OCI-LY1 (cell line): Measurements from ENCODE around the gene HCFC1.

Source experiments
- H2AFZ ChIP-seq: fragments of 200-600 bp; sonication (generic), shearing (Covaris generic); 2 replicates; pipeline ENCODE4 v1.6.0; 2014; ENCODE audit warnings: antibody characterized with exemption, mild to moderate bottlenecking, low read length
- H3F3A ChIP-seq: fragments of 200-600 bp; sonication (generic), shearing (Covaris generic); 2 replicates; pipeline ENCODE4 v1.6.0; 2014; ENCODE audit warnings: mild to moderate bottlenecking, antibody characterized with exemption, low read length, moderate library complexity; ENCODE audit not compliant: insufficient read depth
- H3K27ac ChIP-seq: fragments of 200-600 bp; sonication (generic); 2 replicates; pipeline ENCODE4 v1.5.1; 2014; ENCODE audit warnings: low read length, mixed run types, mild to moderate bottlenecking, low read depth; ENCODE audit not compliant: poor library complexity, severe bottlenecking
- H3K27me3 ChIP-seq: fragments of 200-600 bp; sonication (generic); 2 replicates; pipeline ENCODE4 v1.6.0; 2014; ENCODE audit warnings: antibody characterized with exemption, mild to moderate bottlenecking, low read length, moderate library complexity; ENCODE audit not compliant: insufficient read depth
- H3K36me3 ChIP-seq: fragments of 200-600 bp; sonication (generic); 2 replicates; pipeline ENCODE4 v1.6.1; 2014; ENCODE audit warnings: mild to moderate bottlenecking, antibody characterized with exemption, low read length, moderate library complexity, mixed read lengths; ENCODE audit not compliant: insufficient read depth
- H3K4me1 ChIP-seq: fragments of 200-600 bp; sonication (generic); 2 replicates; pipeline ENCODE4 v1.5.1; 2014; ENCODE audit warnings: mild to moderate bottlenecking, low read length, moderate library complexity; ENCODE audit not compliant: insufficient read depth, severe bottlenecking
- H3K4me2 ChIP-seq: fragments of 200-600 bp; sonication (generic), shearing (Covaris generic); 2 replicates; pipeline ENCODE4 v1.6.1; 2014; ENCODE audit warnings: low read length
- H3K4me3 ChIP-seq: fragments of 200-600 bp; sonication (generic); 2 replicates; pipeline ENCODE4 v1.5.1; 2014; ENCODE audit warnings: low read length, low read depth, mild to moderate bottlenecking, mixed read lengths; ENCODE audit not compliant: poor library complexity, severe bottlenecking
- H3K79me2 ChIP-seq: fragments of 200-600 bp; shearing (Covaris generic); 2 replicates; pipeline ENCODE4 v1.6.1; 2016; ENCODE audit warnings: mixed run types, low read length, mixed read lengths; ENCODE audit not compliant: insufficient read depth
- H3K9ac ChIP-seq: fragments of 200-600 bp; sonication (generic), shearing (Covaris generic); 2 replicates; pipeline ENCODE4 v1.6.1; 2014; ENCODE audit warnings: mild to moderate bottlenecking, low read length, mixed read lengths
- H3K9me2 ChIP-seq: fragments of 200-600 bp; sonication (generic), shearing (Covaris generic); 2 replicates; pipeline ENCODE4 v1.6.1; 2014; ENCODE audit warnings: low read depth, mild to moderate bottlenecking, low read length, mixed read lengths
- H3K9me3 ChIP-seq: fragments of 200-600 bp; shearing (Covaris generic); 2 replicates; pipeline ENCODE4 v1.6.1; 2014; ENCODE audit warnings: low read length, mixed read lengths
- H4K20me1 ChIP-seq: fragments of 200-600 bp; sonication (generic), shearing (Covaris generic); 2 replicates; pipeline ENCODE4 v1.6.0; 2016; ENCODE audit warnings: mild to moderate bottlenecking, low read length; ENCODE audit not compliant: insufficient read depth
- CTCF ChIP-seq: fragments of 200-600 bp; sonication (generic), shearing (Covaris generic); IDR thresholded peaks from 2 replicates; pipeline ENCODE4 v1.5.1; 2017; ENCODE audit warnings: mild to moderate bottlenecking, antibody characterized with exemption, low read length, moderate library complexity, mixed read lengths
- EZH2 ChIP-seq: fragments of 200-600 bp; sonication (generic), shearing (Covaris generic); IDR thresholded peaks from 2 replicates; pipeline ENCODE4 v1.8.0; 2017; ENCODE audit warnings: borderline replicate concordance, mixed run types, mild to moderate bottlenecking, antibody characterized with exemption, low read length, moderate library complexity, mixed read lengths

HCFC1 gene

GRCh38 chrX:153925739-153926551 is 45.7 kb downstream of the HCFC1 start, which contains the start of gene ARHGAP4:
Gene ARHGAP4, minus strand, starts transcription at chrX:153926264. Its CDS starts 62 bp downstream, at chrX:153926202.
- no peaks in the 10 kb centered on the region for H3K79me2 ChIP-seq
- H3K9me2 ChIP-seq = no peaks in the 10 kb centered on the region
- no peaks in the 10 kb centered on the region for H3K9me3 ChIP-seq
- peak within 1 kb of the TSS; percentile 97 for H3K9ac ChIP-seq
- TF ChIP-seq CTCF = no peak
- no peak for TF ChIP-seq EZH2
- no peaks in the 10 kb centered on the region for H3K27me3 ChIP-seq
- H3K36me3 ChIP-seq = peaks cover 23% of the 10 kb centered on the region; the same call in 1 of the 2 replicates
- peak within 1 kb of the TSS; percentile 95 for H3K4me3 ChIP-seq
- H3K4me2 ChIP-seq = peak within 1 kb of the TSS; percentile 95
- no peaks in the 10 kb centered on the region for H4K20me1 ChIP-seq
- no peaks in the 10 kb centered on the region for H3F3A ChIP-seq
- peaks cover 59% of the 10 kb centered on the region for H3K4me1 ChIP-seq
- peak within 1 kb of the TSS; percentile 100 for H3K27ac ChIP-seq
- no peak within 1 kb of the TSS for H2AFZ ChIP-seq

- peak overlapping the region; percentile 95 for H3K4me2 ChIP-seq
- no peaks in the 10 kb centered on the region for H3K79me2 ChIP-seq
- H3K36me3 ChIP-seq = peaks cover 24% of the 10 kb centered on the region; the same call in 1 of the 2 replicates
- H3K9ac ChIP-seq = peak overlapping the region; percentile 97
- peak overlapping the region; percentile 95 for H3K4me3 ChIP-seq
- no peaks in the 10 kb centered on the region for H4K20me1 ChIP-seq
- H3K9me3 ChIP-seq = no peaks in the 10 kb centered on the region
- peak overlapping the region; percentile 100 for H3K27ac ChIP-seq
- TF ChIP-seq EZH2 = no peak
- no peak for TF ChIP-seq CTCF
- H2AFZ ChIP-seq = no peak overlapping the region
- no peaks in the 10 kb centered on the region for H3K9me2 ChIP-seq
- peaks cover 59% of the 10 kb centered on the region for H3K4me1 ChIP-seq
- no peaks in the 10 kb centered on the region for H3K27me3 ChIP-seq
- no peaks in the 10 kb centered on the region for H3F3A ChIP-seq
Measured at GRCh38 chrX:153925387-153925738, 46.3 kb downstream of the HCFC1 start.

- Histone ChIP-seq H3K79me2 (no peaks in the 10 kb centered on the region), H3K9ac (peak overlapping the region; percentile 80), H3K9me3 (no peaks in the 10 kb centered on the region), H3K4me3 (peak overlapping the region; percentile 95), H3K27me3 (no peaks in the 10 kb centered on the region), H3K4me1 (peaks cover 52% of the 10 kb centered on the region), H3K27ac (peak overlapping the region; percentile 100), H3K36me3 (peaks cover 25% of the 10 kb centered on the region), H2AFZ (no peak overlapping the region), H3K9me2 (no peaks in the 10 kb centered on the region), H3F3A (no peaks in the 10 kb centered on the region), H3K4me2 (peak overlapping the region; percentile 95), H4K20me1 (no peaks in the 10 kb centered on the region)
- TF ChIP-seq CTCF (no peak), EZH2 (no peak)
Measured at GRCh38 chrX:153924149-153924861, 47.3 kb downstream of the HCFC1 start.
